MM.1S (cell line): ENCODE measurements around the gene PDE2A.

Experiments
- DNase-seq: peaks from one replicate; pipeline ENCODE4 v3.0.0-alpha.2; 2015
- H2AFZ ChIP-seq: fragments of 300-600 bp; sonication (generic); 2 replicates; pipeline ENCODE4 v1.6.0; 2016; ENCODE audit warnings: antibody characterized with exemption, low read length
- H3F3A ChIP-seq: fragments of 300-600 bp; sonication (generic); 2 replicates; pipeline ENCODE4 v1.6.1; 2016; ENCODE audit warnings: mild to moderate bottlenecking, antibody characterized with exemption, low read length, moderate library complexity, mixed read lengths; ENCODE audit not compliant: insufficient read depth
- H3K27ac ChIP-seq: fragments of 300-600 bp; sonication (generic); 2 replicates; pipeline ENCODE4 v1.5.1; 2016; ENCODE audit warnings: mild to moderate bottlenecking, low read length
- H3K27me3 ChIP-seq: fragments of 300-600 bp; sonication (generic); replicated peaks from 2 replicates; pipeline ENCODE4 v1.6.0; 2016; ENCODE audit warnings: low read length; ENCODE audit not compliant: insufficient read depth
- H3K36me3 ChIP-seq: fragments of 300-600 bp; sonication (generic); replicated peaks from 2 replicates; pipeline ENCODE4 v1.6.1; 2016; ENCODE audit warnings: mild to moderate bottlenecking, low read length, mixed read lengths; ENCODE audit not compliant: insufficient read depth
- H3K4me1 ChIP-seq: fragments of 300-600 bp; sonication (generic); 2 replicates; pipeline ENCODE4 v1.6.1; 2016; ENCODE audit warnings: low read length, mixed read lengths
- H3K4me2 ChIP-seq: fragments of 300-600 bp; sonication (generic); 2 replicates; pipeline ENCODE4 v1.6.0; 2016; ENCODE audit warnings: low read depth, low read length
- H3K4me3 ChIP-seq: fragments of 300-600 bp; sonication (generic); 2 replicates; pipeline ENCODE4 v1.5.1; 2016; ENCODE audit warnings: low read length, mixed read lengths
- H3K79me2 ChIP-seq: fragments of 300-600 bp; sonication (generic); 2 replicates; pipeline ENCODE4 v1.6.1; 2016; ENCODE audit warnings: mixed run types, low read length, mixed read lengths
- H3K9ac ChIP-seq: fragments of 300-600 bp; sonication (generic); 2 replicates; pipeline ENCODE4 v1.6.1; 2016; ENCODE audit warnings: low read length, mixed read lengths
- H3K9me2 ChIP-seq: fragments of 300-600 bp; sonication (generic); replicated peaks from 2 replicates; pipeline ENCODE4 v1.6.1; 2016; ENCODE audit warnings: mild to moderate bottlenecking, low read length, mixed read lengths; ENCODE audit not compliant: insufficient read depth
- H3K9me3 ChIP-seq: fragments of 300-600 bp; sonication (generic); replicated peaks from 2 replicates; pipeline ENCODE4 v1.6.1; 2016; ENCODE audit warnings: mild to moderate bottlenecking, low read length, mixed read lengths; ENCODE audit not compliant: insufficient read depth
- H4K20me1 ChIP-seq: fragments of 300-600 bp; sonication (generic); 2 replicates; pipeline ENCODE4 v1.6.1; 2016; ENCODE audit warnings: mild to moderate bottlenecking, low read length, moderate library complexity, mixed read lengths; ENCODE audit not compliant: insufficient read depth
- CTCF ChIP-seq: fragments of 300-600 bp; sonication (generic); IDR thresholded peaks from 2 replicates; pipeline ENCODE4 v1.5.1; 2016; ENCODE audit warnings: antibody characterized with exemption, low read length, mixed read lengths
- EZH2 ChIP-seq: fragments of 300-600 bp; sonication (generic); optimal IDR thresholded peaks from 2 replicates; pipeline ENCODE3; 2017; ENCODE audit warnings: low read depth, mild to moderate bottlenecking, antibody characterized with exemption, low read length, mixed read lengths
- EZH2phosphoT487 ChIP-seq: fragments of 300-600 bp; sonication (generic); IDR thresholded peaks from 2 replicates; pipeline ENCODE4 v1.6.1; 2018; ENCODE audit warnings: antibody characterized with exemption, low read length

Gene PDE2A

GRCh38 chr11:72613450-72613849 lies 60.8 kb downstream of the PDE2A start:
- DNase-seq: no peak
- Histone ChIP-seq H3K4me2 (no peak overlapping the region), H3K79me2 (no peaks in the 10 kb centered on the region), H3K4me3 (no peak overlapping the region), H3K4me1 (no peaks in the 10 kb centered on the region), H3K36me3 (no peaks in the 10 kb centered on the region), H4K20me1 (no peaks in the 10 kb centered on the region), H3F3A (no peaks in the 10 kb centered on the region), H3K27me3 (peaks cover 84% of the 10 kb centered on the region), H3K9ac (no peak overlapping the region), H3K9me2 (no peaks in the 10 kb centered on the region), H3K9me3 (no peaks in the 10 kb centered on the region), H3K27ac (no peak overlapping the region), H2AFZ (no peak overlapping the region)
- TF ChIP-seq EZH2 (no peak), CTCF (no peak), EZH2phosphoT487 (no peak)

GRCh38 chr11:72609476-72609875 lies 64.7 kb downstream of the PDE2A start:
- H3K4me1 ChIP-seq: no peaks in the 10 kb centered on the region
- H3K9me2 ChIP-seq: no peaks in the 10 kb centered on the region
- H3K36me3 ChIP-seq: no peaks in the 10 kb centered on the region

GRCh38 chr11:72609045-72609444 lies 65.2 kb downstream of the PDE2A start:
- peak; percentile 38 for DNase-seq
- Histone ChIP-seq H3K27ac (no peak overlapping the region), H3F3A (no peaks in the 10 kb centered on the region), H3K4me3 (peak overlapping the region; percentile 33; the same call in 1 of the 2 replicates), H3K27me3 (peaks cover 74% of the 10 kb centered on the region), H2AFZ (peak overlapping the region; percentile 23; the same call in 1 of the 2 replicates), H3K79me2 (no peaks in the 10 kb centered on the region), H3K36me3 (no peaks in the 10 kb centered on the region), H3K9ac (no peak overlapping the region), H3K4me1 (no peaks in the 10 kb centered on the region), H3K9me3 (no peaks in the 10 kb centered on the region), H3K4me2 (peak overlapping the region; percentile 68), H4K20me1 (no peaks in the 10 kb centered on the region), H3K9me2 (no peaks in the 10 kb centered on the region)
- TF ChIP-seq EZH2 (no peak), CTCF (peak; percentile 64), EZH2phosphoT487 (no peak)

More at GRCh38 chr11:72609476-72609875, 64.7 kb downstream of the PDE2A start:
- Histone ChIP-seq H3F3A (no peaks in the 10 kb centered on the region), H3K79me2 (no peaks in the 10 kb centered on the region), H3K27me3 (peaks cover 74% of the 10 kb centered on the region), H3K4me2 (peak overlapping the region; percentile 68), H3K9ac (no peak overlapping the region), H2AFZ (peak overlapping the region; percentile 23; the same call in 1 of the 2 replicates), H3K4me3 (peak overlapping the region; percentile 33; the same call in 1 of the 2 replicates), H4K20me1 (no peaks in the 10 kb centered on the region), H3K9me3 (no peaks in the 10 kb centered on the region), H3K27ac (no peak overlapping the region)
- no peak for DNase-seq
- no peak for TF ChIP-seq CTCF
- TF ChIP-seq EZH2phosphoT487: no peak
- no peak for TF ChIP-seq EZH2
